Measurements from ENCODE around the gene KIF5B. TPM values are rescaled to one million over a fixed set of nuclear protein-coding genes. Genes with fewer than 3 reads are reported as not detected.

The KIF5B gene
- total and polyA plus RNA-seq, 9 of the 15 experiments (the other 6 are each of a cell fraction or from before 2014, with no cell fraction given), result 24.4 to 94.4 (median 68.9) TPM

DNA sequence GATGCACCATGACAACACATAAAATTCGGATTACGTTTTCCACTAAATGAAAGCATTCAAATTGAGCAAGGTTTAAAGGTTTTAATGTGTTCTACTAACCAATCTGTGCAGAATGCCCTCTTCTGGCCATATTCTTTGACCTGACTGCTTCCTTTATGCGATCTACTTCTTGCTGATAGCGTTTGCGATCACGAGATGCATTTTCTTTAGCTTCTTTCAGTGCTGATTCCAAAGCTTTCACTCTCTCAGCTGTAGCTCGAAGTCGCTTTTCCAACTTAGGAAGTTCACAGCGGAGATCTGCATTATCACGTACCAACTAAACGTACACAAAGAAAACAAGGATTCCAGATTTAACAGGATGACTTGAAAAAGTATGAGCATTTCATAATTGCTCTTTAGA, 39.2 kb downstream of the KIF5B start (continued):
- no peak for TF ChIP-seq USF1 (CRISPR knock-in tag; IDR thresholded peaks at IDR 0.05)
- no peak for TF ChIP-seq ZNF57 (CRISPR knock-in tag; IDR thresholded peaks at IDR 0.05)

- no TSS peak for BruUV-seq (replicated peaks)
- no peak overlapping the region for H3K9ac ChIP-seq (ENCODE audit: insufficient read depth in 1 of 2, low read depth in 2 of 2, low read length in 2 of 2)
- H3K79me2 ChIP-seq (ENCODE audit: control insufficient read depth, insufficient read depth, low read length), result no peaks in the 10 kb centered on the region
- no peaks in the 10 kb centered on the region for H3K9me1 ChIP-seq (ENCODE audit: control insufficient read depth, insufficient read depth, low read length)
- in situ Hi-C loops (cut with MboI) (no loop called here), intact Hi-C loops (cut with micrococcal nuclease) (no loop called here)
- H2AFZ ChIP-seq (ENCODE audit: low read depth, low read length), result no peak overlapping the region
- H4K20me1 ChIP-seq (replicated peaks; ENCODE audit: control insufficient read depth, insufficient read depth, low read length), result no peaks in the 10 kb centered on the region
- peak; percentile 19 for FAIRE-seq
- H3K4me1 ChIP-seq (replicated peaks in 1 of 2; ENCODE audit: control insufficient read depth in 2 of 2, insufficient read depth in 2 of 2, low read length in 2 of 2), result no peaks in the 10 kb centered on the region
- H3K9me3 ChIP-seq (replicated peaks; ENCODE audit: control insufficient read depth, insufficient read depth, low read depth, low read length), result no peaks in the 10 kb centered on the region
- no peaks in the 10 kb centered on the region for H3K27me3 ChIP-seq (ENCODE audit: control insufficient read depth in 2 of 2, insufficient read depth in 2 of 2, low read length in 2 of 2)
- no peak for ATAC-seq
- 91% methylated on average over 5 of the region's 5 CpGs for WGBS (ENCODE audit: insufficient coverage, low coverage, missing lambda C conversion rate)
- H3K36me3 ChIP-seq (ENCODE audit: control insufficient read depth, insufficient read depth, low read length), result peaks cover 95% of the 10 kb centered on the region
- DNase-seq (ENCODE audit: extremely low read depth in 1 of 4, low spot score in 3 of 4), result no peak
- CTCF ChIA-PET (ENCODE audit: low intra/inter-chr PET ratio), result no interaction called here
- H3K27ac ChIP-seq (ENCODE audit: extremely low read depth, low read depth, low read length), result no peak overlapping the region
- POLR2A ChIA-PET, result interaction anchor here (0.8 kb wide), 1 partner anchor 13 kb away, joined by 3 read pairs; no protein-coding TSS in a partner anchor
- TF ChIP-seq PML (IDR thresholded peaks at IDR 0.05; ENCODE audit: low read length), result no peak
- TF ChIP-seq ZC3H4 (CRISPR knock-in tag; IDR thresholded peaks at IDR 0.05; ENCODE audit: borderline replicate concordance), result no peak
- TF ChIP-seq, protein P1, sequence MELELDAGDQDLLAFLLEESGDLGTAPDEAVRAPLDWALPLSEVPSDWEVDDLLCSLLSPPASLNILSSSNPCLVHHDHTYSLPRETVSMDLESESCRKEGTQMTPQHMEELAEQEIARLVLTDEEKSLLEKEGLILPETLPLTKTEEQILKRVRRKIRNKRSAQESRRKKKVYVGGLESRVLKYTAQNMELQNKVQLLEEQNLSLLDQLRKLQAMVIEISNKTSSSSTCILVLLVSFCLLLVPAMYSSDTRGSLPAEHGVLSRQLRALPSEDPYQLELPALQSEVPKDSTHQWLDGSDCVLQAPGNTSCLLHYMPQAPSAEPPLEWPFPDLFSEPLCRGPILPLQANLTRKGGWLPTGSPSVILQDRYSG (tag; conservative IDR thresholded peaks at IDR 0.05; ENCODE audit: low read depth), result no peak
- TF ChIP-seq JUNB (CRISPR knock-in tag; conservative IDR thresholded peaks at IDR 0.05), result no peak
- TF ChIP-seq SRSF7 (optimal IDR thresholded peaks at IDR 0.05; ENCODE audit: low read depth, low read length), result no peak
- TF ChIP-seq, protein P2, sequence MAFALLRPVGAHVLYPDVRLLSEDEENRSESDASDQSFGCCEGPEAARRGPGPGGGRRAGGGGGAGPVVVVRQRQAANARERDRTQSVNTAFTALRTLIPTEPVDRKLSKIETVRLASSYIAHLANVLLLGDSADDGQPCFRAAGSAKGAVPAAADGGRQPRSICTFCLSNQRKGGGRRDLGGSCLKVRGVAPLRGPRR (CRISPR knock-in tag; IDR thresholded peaks at IDR 0.05), result no peak
- no peak for TF ChIP-seq RUNX1 (IDR thresholded peaks at IDR 0.05; ENCODE audit: low read depth)
- TF ChIP-seq KAT7 (CRISPR knock-in tag; IDR thresholded peaks at IDR 0.05; ENCODE audit: borderline replicate concordance), result no peak
- no peak for TF ChIP-seq KLF6 (CRISPR knock-in tag; IDR thresholded peaks at IDR 0.05; ENCODE audit: borderline replicate concordance)
- TF ChIP-seq, protein P3, sequence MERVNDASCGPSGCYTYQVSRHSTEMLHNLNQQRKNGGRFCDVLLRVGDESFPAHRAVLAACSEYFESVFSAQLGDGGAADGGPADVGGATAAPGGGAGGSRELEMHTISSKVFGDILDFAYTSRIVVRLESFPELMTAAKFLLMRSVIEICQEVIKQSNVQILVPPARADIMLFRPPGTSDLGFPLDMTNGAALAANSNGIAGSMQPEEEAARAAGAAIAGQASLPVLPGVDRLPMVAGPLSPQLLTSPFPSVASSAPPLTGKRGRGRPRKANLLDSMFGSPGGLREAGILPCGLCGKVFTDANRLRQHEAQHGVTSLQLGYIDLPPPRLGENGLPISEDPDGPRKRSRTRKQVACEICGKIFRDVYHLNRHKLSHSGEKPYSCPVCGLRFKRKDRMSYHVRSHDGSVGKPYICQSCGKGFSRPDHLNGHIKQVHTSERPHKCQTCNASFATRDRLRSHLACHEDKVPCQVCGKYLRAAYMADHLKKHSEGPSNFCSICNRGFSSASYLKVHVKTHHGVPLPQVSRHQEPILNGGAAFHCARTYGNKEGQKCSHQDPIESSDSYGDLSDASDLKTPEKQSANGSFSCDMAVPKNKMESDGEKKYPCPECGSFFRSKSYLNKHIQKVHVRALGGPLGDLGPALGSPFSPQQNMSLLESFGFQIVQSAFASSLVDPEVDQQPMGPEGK (CRISPR knock-in tag; IDR thresholded peaks at IDR 0.05; ENCODE audit: borderline replicate concordance), result no peak
- no peak for TF ChIP-seq SNRNP70 (optimal IDR thresholded peaks at IDR 0.05; ENCODE audit: low read depth, low read length)
- no peak for TF ChIP-seq ILF3 (IDR thresholded peaks at IDR 0.05; ENCODE audit: borderline replicate concordance)
- no peak for TF ChIP-seq TAF15 (IDR thresholded peaks at IDR 0.05; ENCODE audit: low read depth, low read length)
- no peak for TF ChIP-seq ZNF77 (CRISPR knock-in tag; IDR thresholded peaks at IDR 0.05)
- TF ChIP-seq ZNF311 (CRISPR knock-in tag; IDR thresholded peaks at IDR 0.05), result no peak
- no peak for TF ChIP-seq CEBPG (CRISPR knock-in tag; IDR thresholded peaks at IDR 0.05)
- TF ChIP-seq CEBPG (tag; conservative IDR thresholded peaks at IDR 0.05 in 1 of 2, IDR thresholded peaks at IDR 0.05 in 1 of 2), result no peak
- H3K4me2 ChIP-seq (ENCODE audit: insufficient read depth, low read length), result no peak overlapping the region
- no peak overlapping the region for H3K4me3 ChIP-seq
Measured at GRCh38 chr10:32015386-32015785, 40.8 kb downstream of the KIF5B start.

All from K562 (cell line).